ENCODE results near the gene RANBP9. TPM values are rescaled to one million over a fixed set of nuclear protein-coding genes. Genes with fewer than 3 reads are reported as not detected.

RANBP9 gene
- total RNA-seq, 2 donors from 2014 or later = 74.4 to 99.9 TPM

DNA sequence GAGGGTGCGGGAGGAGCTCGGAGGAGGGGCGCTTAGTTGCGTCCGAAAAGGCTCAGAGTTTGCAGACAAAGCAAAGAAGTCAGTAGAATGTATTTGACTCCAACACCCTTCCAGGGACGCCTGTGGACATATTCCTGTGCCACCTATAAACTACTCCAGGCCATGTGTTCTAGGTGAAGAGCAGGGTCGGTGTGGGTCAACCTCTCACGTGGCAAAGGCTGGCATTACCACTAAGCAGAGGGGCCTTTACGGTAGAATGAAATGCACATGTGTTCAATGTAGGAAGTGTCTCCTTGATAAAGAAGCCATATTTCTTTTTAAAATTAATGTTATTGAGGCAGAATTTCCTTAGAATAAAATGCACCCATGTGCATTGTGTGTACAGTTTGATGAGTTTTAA, 121.8 kb downstream of the RANBP9 start:
- peaks cover 4% of the 10 kb centered on the region for H3K36me3 Mint-ChIP-seq (ENCODE audit: low read depth)
- no peak overlapping the region for H3K4me3 Mint-ChIP-seq
- ATAC-seq (no peak), DNase-seq (no peak)
- H3K27ac Mint-ChIP-seq = peak overlapping the region; percentile 11
- peaks cover 5% of the 10 kb centered on the region for H3K4me1 Mint-ChIP-seq
- no peaks in the 10 kb centered on the region for H3K27me3 Mint-ChIP-seq
- H3K9me3 ChIP-seq (ENCODE audit: control insufficient read depth, low read length, poor library complexity, severe bottlenecking) = no peaks in the 10 kb centered on the region

DNA sequence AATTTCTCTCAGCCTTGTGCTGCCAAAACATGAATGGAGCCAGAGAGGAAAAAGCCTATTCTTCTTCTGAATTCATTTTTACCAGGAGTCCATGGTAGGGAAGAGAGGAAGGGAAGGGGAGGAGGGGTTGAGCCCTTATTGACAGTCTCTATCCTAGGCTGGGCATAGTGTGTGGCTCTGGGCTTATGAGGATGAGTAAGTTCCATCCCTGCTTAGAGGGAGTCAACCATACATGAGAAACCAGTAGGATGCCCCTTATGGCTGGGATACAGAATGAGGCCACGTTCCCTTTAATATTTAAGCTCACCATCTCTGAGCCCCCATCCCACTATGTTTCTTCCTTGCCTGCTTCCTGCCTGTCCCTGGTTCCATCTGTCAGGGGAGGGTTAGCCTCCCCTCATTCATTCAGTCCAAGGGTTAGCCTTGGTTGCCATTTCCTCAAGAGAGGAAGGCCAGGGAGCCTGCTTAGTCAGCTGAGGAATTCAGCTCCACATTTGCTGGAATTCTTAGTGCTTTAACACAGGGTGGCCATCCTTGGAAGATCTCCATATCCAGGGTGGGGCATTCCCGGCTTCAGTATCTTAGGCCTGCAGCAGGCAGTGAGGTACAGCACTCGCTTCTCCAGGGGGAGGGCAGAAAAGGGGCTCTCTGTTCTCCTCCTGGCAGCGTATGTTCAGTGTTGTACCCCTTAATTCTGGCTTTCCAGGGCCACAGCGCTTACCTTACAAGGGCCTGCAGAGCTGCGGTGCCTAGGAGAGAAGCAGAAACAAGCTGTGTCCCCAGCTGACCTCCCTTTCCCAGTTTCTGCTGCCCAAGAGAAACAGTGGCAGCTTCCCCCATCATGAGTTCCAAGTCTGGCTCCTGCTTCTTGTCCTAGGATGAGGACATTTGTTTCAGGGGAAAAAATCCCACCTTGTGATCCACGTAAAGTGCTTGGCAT, 124.8 kb downstream of the RANBP9 start:
- Mint-ChIP-seq H3K4me1 (peaks cover 5% of the 10 kb centered on the region), H3K36me3 (ENCODE audit: low read depth) (no peaks in the 10 kb centered on the region), H3K4me3 (no peak overlapping the region), H3K27ac (no peak overlapping the region), H3K27me3 (no peaks in the 10 kb centered on the region)
- DNase-seq (no peak), ATAC-seq (no peak)
- no peaks in the 10 kb centered on the region for H3K9me3 ChIP-seq (ENCODE audit: control insufficient read depth, low read length, poor library complexity, severe bottlenecking)

DNA sequence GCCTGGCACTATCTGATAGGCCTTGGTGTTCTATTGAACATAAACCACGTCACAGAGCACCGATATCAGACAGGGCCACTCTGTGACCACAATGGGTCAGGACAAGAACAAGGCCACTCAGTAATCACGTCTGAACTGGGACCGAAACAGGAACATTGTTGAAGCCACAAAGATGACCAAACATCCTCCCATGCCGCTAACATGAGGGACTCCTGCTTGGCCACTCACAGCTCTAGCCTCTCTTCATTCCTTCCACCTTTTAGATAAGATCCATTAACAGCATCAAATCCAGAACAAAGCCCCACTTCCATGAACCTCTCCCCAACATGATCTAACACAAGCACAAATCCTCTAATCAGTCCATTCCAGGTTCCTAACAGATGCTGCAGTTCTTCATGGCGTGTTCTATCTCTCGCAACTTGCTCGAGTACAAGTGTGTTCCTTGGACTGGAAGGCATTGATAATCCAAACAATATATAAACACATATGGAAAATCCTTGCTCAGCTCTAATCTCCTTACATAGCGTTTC, 129.9 kb downstream of the RANBP9 start:
- H3K27me3 Mint-ChIP-seq = no peaks in the 10 kb centered on the region
- no peak for ATAC-seq
- H3K27ac Mint-ChIP-seq = no peak overlapping the region
- H3K4me1 Mint-ChIP-seq = peaks cover 5% of the 10 kb centered on the region
- H3K36me3 Mint-ChIP-seq (ENCODE audit: low read depth) = peaks cover 3% of the 10 kb centered on the region
- H3K9me3 ChIP-seq (ENCODE audit: control insufficient read depth, low read length, poor library complexity, severe bottlenecking) = no peaks in the 10 kb centered on the region
- H3K4me3 Mint-ChIP-seq = no peak overlapping the region
- DNase-seq = no peak

- no peaks in the 10 kb centered on the region for H3K27me3 Mint-ChIP-seq
- DNase-seq (no peak), ATAC-seq (no peak)
- H3K4me3 Mint-ChIP-seq = no peak overlapping the region
- no peak overlapping the region for H3K27ac Mint-ChIP-seq
- peaks cover 3% of the 10 kb centered on the region for H3K36me3 Mint-ChIP-seq (ENCODE audit: low read depth)
- H3K4me1 Mint-ChIP-seq = peaks cover 16% of the 10 kb centered on the region
- no peaks in the 10 kb centered on the region for H3K9me3 ChIP-seq (ENCODE audit: control insufficient read depth, low read length, poor library complexity, severe bottlenecking)
Observed at GRCh38 chr6:13579911-13580310, 131.7 kb downstream of the RANBP9 start.

DNA sequence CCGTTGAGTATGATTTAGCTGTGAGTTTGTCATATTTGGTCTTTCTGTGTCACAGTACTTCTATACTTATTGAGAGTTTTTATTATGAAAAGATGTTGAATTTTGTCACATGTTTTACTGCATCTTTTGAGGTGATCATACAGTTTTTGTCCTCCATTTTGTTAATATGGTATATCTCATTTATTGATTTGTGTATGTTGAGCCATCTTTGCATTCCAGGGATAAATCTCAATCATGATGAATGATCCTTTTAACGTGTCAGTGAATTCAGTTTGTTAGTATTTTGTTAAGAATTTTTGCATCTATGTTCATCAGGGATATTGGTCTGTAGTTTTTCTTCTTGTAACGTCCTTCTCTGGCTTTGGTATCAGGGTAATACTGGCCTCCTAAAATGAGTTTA, 133.7 kb downstream of the RANBP9 start:
- Mint-ChIP-seq H3K4me1 (peaks cover 17% of the 10 kb centered on the region), H3K27ac (no peak overlapping the region), H3K4me3 (no peak overlapping the region), H3K36me3 (ENCODE audit: low read depth) (peaks cover 3% of the 10 kb centered on the region), H3K27me3 (no peaks in the 10 kb centered on the region)
- ATAC-seq = no peak
- H3K9me3 ChIP-seq (ENCODE audit: control insufficient read depth, low read length, poor library complexity, severe bottlenecking) = no peaks in the 10 kb centered on the region
- DNase-seq = no peak

GRCh38 chr6:13576017-13576416, 135.6 kb downstream of the RANBP9 start:
- Mint-ChIP-seq H3K4me1 (peaks cover 15% of the 10 kb centered on the region), H3K36me3 (ENCODE audit: low read depth) (peaks cover 3% of the 10 kb centered on the region), H3K4me3 (peak overlapping the region; percentile 67), H3K27me3 (no peaks in the 10 kb centered on the region), H3K27ac (peak overlapping the region; percentile 95)
- DNase-seq = no peak
- no peak for ATAC-seq
- H3K9me3 ChIP-seq (ENCODE audit: control insufficient read depth, low read length, poor library complexity, severe bottlenecking) = no peaks in the 10 kb centered on the region

DNA sequence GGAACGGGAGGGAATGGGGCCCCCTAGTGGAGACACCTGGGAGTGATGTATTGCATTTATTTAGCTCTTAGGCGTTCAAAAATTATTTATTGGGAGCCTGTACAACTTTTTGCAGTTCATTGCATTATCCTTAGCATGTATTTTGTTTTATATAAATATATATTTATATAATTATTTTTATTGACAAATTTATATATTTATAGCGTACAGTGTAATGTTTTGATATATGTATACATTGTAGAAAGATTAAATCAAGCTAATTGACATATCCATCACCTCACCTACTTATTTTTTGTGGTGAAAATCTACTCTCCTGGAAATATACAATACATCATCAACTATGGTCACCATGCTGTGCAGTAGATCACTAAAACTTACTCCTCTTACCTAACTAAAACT, 136.3 kb downstream of the RANBP9 start:
- ATAC-seq (no peak), DNase-seq (no peak)
- H3K9me3 ChIP-seq (ENCODE audit: control insufficient read depth, low read length, poor library complexity, severe bottlenecking) = no peaks in the 10 kb centered on the region
- peaks cover 13% of the 10 kb centered on the region for H3K4me1 Mint-ChIP-seq
- H3K27ac Mint-ChIP-seq = peak overlapping the region; percentile 95
- peaks cover under 1% of the 10 kb centered on the region for H3K36me3 Mint-ChIP-seq (ENCODE audit: low read depth)
- peak overlapping the region; percentile 97 for H3K4me3 Mint-ChIP-seq
- H3K27me3 Mint-ChIP-seq = no peaks in the 10 kb centered on the region

DNA sequence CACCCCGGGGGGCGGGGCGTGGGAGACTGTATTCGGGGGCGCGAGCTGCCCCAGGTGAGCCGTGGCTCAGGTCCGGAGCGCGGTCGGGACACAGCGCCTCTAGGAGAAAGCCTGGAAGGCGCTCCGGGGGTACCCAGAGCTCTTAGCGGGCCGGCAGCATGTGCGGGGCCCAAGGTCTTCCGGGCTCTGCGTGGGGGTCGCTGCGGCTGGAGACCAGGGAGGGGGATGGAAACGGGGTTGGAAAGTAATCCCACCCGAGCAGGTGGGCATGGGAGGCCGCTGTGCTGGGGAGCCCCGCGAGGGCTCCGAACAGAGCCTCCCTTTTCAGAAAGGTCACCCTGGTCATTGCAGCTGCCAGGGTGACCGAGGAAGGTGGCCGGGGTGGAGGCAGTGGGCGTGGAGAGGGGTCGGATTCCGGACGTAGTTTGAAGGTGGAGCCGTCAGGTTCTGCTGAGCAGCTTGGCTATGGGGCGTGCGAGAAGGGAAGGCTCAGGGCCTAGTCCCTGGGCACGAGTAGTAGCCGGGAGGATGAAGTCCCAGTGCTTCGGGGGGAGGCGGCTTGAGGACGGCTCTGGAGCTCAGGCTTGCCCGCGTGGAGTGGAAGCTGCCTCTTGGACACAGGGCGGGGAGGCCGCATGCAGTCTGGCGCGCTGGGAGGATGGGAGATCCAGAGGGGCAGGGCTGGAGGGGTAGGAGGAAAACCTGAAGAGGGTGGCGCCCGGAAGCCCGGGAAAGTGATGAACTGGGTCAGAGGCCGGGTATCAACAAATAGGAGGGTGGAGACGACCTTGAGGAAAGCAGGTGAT, 136.9 kb downstream of the RANBP9 start, which contains the start of gene SIRT5:
SIRT5 (plus strand) TSS at position 31 of the 806 bp plus-strand sequence. CDS start 9,510 bp downstream, outside the sequence.
- Mint-ChIP-seq H3K27me3 (no peaks in the 10 kb centered on the region), H3K36me3 (ENCODE audit: low read depth) (no peaks in the 10 kb centered on the region), H3K4me1 (peaks cover 12% of the 10 kb centered on the region), H3K4me3 (peak within 1 kb of the TSS; percentile 97), H3K27ac (peak within 1 kb of the TSS; percentile 95)
- no peaks in the 10 kb centered on the region for H3K9me3 ChIP-seq (ENCODE audit: control insufficient read depth, low read length, poor library complexity, severe bottlenecking)
- ATAC-seq (peak; percentile 73), DNase-seq (peak; percentile 56 to 64 (median 58))

DNA sequence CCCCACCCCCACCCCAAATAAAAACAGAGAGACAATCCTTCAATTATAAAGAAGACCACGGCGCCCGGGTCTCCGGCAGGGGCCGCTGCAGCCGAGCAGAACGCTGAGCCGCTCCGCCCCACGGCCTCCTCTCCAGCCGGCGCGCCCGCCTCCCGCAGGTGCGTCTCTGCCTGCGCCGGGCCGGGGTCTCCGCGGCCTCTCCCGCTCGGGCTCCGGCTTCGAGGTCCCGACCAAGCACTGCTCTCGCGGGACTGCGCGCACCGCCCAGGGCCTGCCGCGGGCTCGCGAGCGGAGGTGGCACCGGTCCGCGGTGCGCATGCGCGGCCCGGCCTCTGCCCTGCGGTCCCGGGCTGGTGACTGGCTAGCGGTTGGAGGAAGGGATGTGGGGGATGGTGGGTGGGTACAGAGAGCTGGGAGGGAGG, 137.5 kb downstream of the RANBP9 start:
- DNase-seq (peak; percentile 84 to 92 (median 92)), ATAC-seq (peak; percentile 83)
- H3K36me3 Mint-ChIP-seq (ENCODE audit: low read depth) = no peaks in the 10 kb centered on the region
- no peaks in the 10 kb centered on the region for H3K27me3 Mint-ChIP-seq
- H3K27ac Mint-ChIP-seq = peak overlapping the region; percentile 95
- peak overlapping the region; percentile 97 for H3K4me3 Mint-ChIP-seq
- H3K9me3 ChIP-seq (ENCODE audit: control insufficient read depth, low read length, poor library complexity, severe bottlenecking) = no peaks in the 10 kb centered on the region
- H3K4me1 Mint-ChIP-seq = peaks cover 12% of the 10 kb centered on the region

DNA sequence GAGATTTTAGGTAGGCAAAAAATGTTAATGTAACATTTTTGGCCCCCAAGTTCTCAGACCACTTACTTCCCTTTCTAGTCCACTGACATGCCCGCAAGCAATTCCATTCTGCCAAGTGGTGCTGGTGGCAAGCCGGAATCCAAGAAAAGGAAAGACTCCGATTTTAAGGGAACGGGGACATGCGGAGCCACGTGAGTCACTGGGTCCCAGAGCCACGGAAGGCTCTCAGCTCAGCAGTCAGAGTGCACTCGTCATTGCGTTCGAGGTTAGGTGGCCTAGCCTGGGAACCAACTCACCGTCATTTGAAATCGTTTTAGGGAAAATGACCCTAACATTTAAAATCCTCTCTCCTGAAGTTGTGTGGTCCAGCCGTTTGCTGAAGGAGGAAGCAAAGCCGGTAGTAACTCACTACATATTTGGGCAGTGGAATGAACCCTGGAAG, 137.9 kb downstream of the RANBP9 start:
- ATAC-seq (no peak), DNase-seq (no peak)
- H3K36me3 Mint-ChIP-seq (ENCODE audit: low read depth) = no peaks in the 10 kb centered on the region
- H3K27me3 Mint-ChIP-seq = no peaks in the 10 kb centered on the region
- peak overlapping the region; percentile 77 for H3K4me3 Mint-ChIP-seq
- peak overlapping the region; percentile 95 for H3K27ac Mint-ChIP-seq
- no peaks in the 10 kb centered on the region for H3K9me3 ChIP-seq (ENCODE audit: control insufficient read depth, low read length, poor library complexity, severe bottlenecking)
- peaks cover 12% of the 10 kb centered on the region for H3K4me1 Mint-ChIP-seq

- Mint-ChIP-seq H3K4me1 (peaks cover 12% of the 10 kb centered on the region), H3K36me3 (ENCODE audit: low read depth) (no peaks in the 10 kb centered on the region), H3K4me3 (peak overlapping the region; percentile 77), H3K27me3 (no peaks in the 10 kb centered on the region), H3K27ac (peak overlapping the region; percentile 95)
- H3K9me3 ChIP-seq (ENCODE audit: control insufficient read depth, low read length, poor library complexity, severe bottlenecking) = no peaks in the 10 kb centered on the region
- ATAC-seq (no peak), DNase-seq (no peak)
Observed at GRCh38 chr6:13572951-13573654, 138.5 kb downstream of the RANBP9 start.

DNA sequence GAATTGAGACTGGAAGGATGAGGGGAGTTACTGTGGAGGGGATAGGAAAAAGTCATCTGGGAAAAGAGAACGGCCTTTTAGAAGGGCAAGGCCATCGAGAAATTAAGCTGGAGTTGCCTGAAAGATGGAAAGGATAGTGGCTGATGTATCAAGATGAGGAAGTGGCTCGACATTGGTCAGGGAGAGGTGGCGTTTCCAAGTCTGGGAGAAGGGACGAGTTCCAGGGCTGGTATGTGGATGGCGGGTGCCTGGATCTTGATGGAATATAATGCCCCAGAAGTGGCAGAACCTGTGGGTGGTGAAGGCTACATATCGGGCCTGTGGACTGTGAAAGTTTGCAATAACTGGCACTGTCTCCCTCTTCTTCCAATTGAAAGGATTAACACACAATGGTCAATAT, 139.4 kb downstream of the RANBP9 start:
- Mint-ChIP-seq H3K4me3 (peak overlapping the region; percentile 33), H3K27ac (no peak overlapping the region), H3K36me3 (ENCODE audit: low read depth) (no peaks in the 10 kb centered on the region), H3K27me3 (peaks cover 3% of the 10 kb centered on the region), H3K4me1 (peaks cover 12% of the 10 kb centered on the region)
- ATAC-seq (no peak), DNase-seq (no peak)
- H3K9me3 ChIP-seq (ENCODE audit: control insufficient read depth, low read length, poor library complexity, severe bottlenecking) = no peaks in the 10 kb centered on the region

Data from T-helper 17 cell (primary cell).